HG03575 (cell line): ENCODE results near the gene PTPRC.

Source experiments
- ATAC-seq: cut with Tn5 transposase; IDR thresholded peaks from one replicate; pipeline ENCODE4 v1.9.1; 2021; ENCODE audit not compliant: unreplicated experiment, insufficient number of reproducible peaks, low FRiP score; ENCODE audit errors: extremely low read depth

PTPRC gene

DNA sequence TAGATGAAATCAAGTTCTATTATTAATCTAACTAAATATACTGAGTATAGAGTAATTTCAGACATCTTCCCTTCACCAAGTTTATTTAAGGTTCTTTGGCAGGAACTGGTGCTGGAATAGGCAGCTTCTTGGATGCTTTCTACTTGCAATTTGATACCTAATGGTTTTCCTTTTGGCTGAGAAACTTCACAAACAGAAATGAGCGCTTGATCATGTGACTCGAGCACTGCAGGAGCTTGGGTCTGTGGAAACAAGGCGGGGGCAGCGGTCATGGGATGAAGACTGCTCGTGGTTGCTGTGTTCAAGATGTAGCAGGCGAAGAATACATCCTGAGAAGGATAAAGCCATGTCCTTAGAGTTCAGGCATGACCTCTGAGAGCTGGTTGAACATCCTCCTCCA, 136.8 kb downstream of the PTPRC start:
- ATAC-seq, result no peak

DNA sequence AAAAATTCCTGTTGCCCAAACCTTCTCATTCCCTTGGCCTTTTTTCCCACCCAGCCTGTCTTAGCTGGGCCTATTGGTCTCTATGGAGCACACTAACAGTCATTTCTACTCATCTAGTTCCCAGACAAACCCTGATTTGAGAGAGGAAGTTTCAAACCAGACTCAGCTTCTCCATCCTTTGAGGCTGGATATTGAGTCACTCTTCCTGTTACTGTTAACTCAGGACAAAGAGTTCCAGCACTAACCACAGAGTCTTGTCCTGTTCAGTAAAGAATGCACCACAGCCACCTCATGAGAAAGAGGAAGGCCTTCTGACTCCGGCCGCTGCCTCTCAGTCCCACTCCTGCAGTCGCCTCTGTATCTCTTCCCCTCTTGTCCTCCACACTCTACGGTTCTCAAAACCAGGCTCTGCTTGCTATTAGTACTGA, 137.8 kb downstream of the PTPRC start:
- ATAC-seq, result no peak

DNA sequence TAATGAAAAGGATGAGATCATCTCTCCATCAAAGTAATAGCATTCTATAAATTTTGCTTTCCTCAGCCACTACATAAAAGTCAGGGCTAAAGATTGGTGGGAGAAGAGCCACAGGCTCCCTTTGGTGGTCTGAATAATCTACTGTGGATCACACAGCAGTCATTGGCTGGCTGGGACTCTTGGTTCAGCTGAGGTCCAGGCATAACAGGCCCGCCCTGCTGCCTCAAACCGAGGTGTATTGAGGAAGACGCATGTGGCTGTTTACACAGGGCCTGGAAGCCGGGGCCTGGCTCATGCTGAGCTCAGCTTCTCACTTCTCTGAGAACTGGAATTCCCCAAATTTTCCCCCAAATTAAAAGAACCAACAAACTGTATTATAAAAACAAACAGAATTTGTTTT, 139.2 kb downstream of the PTPRC start:
- ATAC-seq, result no peak

DNA sequence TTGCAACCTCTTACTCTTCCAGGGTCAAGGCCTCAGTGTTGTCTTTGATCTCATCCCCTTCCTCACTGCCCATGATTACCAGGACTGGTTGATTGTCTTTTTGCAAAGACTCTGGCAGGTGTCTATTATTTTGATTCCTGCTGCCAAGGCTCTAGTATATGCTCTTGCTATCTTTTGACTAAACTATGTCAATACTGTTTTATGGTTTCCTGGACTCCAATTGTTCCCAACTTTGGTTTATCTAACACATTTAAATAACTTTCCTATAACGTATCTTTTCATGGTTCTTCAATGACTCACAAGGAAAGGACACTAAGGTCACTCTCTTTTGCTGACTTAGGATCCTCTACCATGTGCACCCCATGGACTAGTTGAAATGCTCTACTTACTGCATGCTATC, 141.5 kb downstream of the PTPRC start:
- ATAC-seq, result no peak

DNA sequence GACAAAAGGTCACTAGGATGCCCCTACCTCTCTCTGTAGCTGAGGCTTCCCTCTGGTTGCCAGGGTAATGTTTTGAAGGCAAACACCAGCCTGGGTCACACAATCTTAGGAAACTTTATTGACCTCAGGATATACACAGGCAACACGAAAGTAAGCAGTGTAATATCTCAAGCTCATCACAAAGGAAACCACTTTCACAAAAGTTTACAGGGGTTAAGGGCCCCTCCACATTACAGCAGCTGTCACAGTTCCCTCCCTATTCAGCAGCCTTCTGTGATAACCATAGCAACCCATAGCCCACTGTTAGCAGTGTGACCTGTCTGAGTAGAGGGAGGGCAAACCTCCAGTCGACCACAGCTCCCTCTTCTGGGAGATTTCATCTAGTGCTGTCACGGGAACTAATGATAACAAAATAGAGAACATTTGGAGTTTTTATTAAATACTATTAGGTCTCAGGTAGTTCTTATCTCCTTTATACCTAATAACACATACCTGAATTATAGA, 149.8 kb downstream of the PTPRC start:
- ATAC-seq, result peak; percentile 45

DNA sequence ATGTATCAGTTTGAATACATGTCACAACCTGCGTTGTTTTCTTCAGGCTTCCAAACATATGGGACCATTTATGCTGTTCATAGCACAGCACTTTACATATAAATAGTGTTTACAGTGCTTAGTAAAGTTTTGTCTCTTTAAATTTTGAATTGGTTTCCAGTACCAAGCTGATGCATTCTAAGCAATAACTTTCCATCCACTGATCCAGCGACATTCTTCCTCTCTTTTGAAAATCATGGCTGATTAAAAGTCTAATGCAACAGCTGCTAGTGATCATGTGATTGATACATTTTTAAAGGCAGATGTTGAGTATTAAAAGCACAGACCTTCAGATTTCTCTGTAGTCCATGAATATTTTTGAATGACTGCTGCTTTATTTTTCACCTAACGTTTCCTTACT, 154.9 kb downstream of the PTPRC start:
- no peak for ATAC-seq

DNA sequence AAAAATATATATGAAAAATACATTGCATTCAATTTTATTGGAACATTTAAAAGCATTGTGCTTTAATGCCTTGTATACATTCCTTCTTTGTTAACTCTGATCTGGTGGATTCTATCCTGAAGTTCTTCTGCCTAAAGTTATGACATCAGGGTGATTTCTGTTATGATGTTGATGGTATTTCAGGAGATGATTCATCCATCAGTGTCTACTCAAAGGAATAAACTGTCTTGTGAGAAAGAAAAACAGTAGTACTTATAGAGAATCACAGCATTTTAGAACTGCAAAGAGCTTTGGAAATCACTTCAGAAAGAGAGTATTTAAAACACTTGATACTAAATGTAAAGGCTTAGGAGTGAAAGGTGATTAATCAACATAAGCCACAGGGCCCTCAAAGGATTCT, 155.7 kb downstream of the PTPRC start:
- no peak for ATAC-seq

DNA sequence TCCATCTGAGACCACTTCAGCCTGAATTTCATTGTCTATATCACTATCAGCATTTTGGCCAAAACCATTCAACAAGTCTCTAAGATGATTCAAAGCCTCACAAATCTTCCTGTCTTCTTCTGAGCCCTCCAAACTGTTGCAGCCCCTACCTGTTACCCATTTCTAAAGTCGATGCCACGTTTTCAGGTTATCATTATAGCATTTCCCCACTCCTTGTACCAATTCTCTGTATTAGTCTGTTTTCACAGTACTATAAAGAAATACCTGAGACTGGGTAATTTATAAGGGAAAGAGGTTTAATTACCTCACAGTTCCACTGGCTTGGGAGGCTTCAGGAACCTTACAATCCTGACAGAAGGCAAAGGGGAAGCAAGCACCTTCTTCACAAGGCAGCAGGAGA, 158.8 kb downstream of the PTPRC start:
- ATAC-seq, result no peak

DNA sequence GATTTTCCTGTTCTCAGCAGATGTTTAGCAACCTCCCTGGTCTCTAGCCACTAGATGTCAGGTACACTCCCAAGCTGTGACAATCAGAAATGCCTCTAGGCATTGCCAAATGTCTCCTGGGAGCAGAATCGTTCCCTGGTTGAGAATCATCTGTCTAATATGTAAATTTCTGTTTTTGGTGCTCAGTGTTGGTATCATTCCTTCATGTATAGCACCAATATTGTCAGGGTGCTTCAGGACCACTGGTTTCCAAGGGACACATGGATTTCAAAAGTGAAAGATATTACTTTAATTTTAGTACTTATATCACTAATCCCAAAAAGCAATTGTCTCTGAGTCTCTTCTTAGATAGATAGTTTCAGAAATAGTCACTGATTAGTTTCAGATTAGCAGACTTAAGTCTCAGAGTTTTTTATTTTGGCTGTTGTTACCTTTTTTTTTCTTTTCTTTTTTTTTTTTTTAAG, 160.1 kb downstream of the PTPRC start:
- ATAC-seq, result no peak

DNA sequence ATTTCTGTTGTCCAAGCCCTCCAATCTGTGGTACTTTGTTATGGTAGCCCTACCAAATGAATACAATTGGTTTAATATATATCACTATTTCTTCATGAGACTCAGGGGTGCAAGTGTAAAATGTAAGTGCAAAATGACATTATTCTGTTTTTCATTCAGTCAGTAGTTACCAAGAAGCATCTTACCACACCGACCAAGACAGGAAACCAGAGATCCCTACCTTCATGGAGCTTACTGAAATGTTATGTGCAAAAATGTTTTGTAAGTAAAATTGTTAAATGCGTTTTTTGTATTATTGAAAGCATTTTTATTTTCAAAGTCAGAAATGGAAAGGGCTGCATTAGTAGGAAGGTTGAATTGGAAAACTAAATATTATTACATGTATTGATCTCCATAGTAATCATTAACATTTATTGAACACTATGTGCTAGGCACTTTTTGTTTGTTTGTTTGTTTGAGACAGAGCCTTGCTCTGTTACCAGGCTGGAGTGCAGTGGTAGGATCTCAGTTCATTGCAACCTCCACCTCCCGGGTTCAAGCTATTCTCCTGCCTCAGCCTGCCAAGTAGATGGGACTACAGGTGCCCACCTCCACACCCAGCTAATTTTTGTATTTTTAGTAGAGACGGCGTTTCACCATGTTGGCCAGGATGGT, 166.8 kb downstream of the PTPRC start:
- ATAC-seq, result no peak

DNA sequence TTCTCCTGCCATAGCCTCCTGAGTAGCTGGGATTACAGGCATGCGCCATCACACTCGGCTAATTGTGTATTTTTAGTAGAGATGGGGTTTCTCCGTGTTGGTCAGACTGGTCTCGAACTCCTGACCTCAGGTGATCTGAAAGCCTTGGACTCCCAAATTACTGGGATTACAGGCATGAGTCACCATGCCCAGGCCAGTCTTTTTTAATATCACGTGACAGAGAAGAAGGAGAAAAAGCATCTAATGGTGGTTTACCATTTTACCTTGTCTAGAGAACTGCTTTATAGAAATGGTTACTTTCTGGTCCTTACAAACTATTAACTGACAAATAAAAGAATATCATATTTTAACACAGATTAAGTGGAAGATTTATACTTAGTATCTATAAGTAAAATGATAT, 168.0 kb downstream of the PTPRC start:
- no peak for ATAC-seq
